HG02938 (cell line): Measurements from ENCODE around the gene PARD6G.
"Not testable (repeated sequence)": the region's sequence is repeated elsewhere in the genome, so short reads cannot be mapped to it uniquely, and the experiment has no call there.

Experiments
- ATAC-seq: cut with Tn5 transposase; IDR thresholded peaks from one replicate; pipeline ENCODE4 v1.9.1; 2021; ENCODE audit warnings: mild to moderate bottlenecking, moderate library complexity; ENCODE audit not compliant: unreplicated experiment

Gene PARD6G, protein sequence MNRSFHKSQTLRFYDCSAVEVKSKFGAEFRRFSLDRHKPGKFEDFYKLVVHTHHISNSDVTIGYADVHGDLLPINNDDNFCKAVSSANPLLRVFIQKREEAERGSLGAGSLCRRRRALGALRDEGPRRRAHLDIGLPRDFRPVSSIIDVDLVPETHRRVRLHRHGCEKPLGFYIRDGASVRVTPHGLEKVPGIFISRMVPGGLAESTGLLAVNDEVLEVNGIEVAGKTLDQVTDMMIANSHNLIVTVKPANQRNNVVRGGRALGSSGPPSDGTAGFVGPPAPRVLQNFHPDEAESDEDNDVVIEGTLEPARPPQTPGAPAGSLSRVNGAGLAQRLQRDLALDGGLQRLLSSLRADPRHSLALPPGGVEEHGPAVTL

DNA sequence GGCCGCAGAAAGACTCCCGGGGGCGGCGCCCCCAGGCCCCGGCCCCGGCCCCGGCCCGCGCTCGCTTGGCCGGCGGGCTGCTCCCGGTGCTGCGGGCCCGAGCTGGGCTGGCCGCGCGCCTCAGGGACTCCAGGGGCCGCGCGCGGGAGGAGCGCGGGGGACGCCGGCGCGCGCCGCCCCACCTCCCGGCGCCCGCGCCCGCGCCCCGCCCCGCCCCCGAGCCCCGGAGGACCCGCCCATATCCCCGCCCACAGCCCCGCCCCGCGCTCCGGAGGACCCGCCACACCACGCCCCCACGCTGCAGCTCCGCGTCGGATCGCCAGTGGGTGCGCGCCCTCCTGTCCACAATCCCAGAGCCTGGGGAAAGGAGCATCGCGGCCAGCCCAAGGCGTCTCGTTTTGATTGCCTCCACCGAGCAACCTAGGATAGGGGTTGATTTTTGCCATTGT lies at the start of gene PARD6G:
TSS of gene PARD6G (minus strand) at position 122 of the 449 bp plus-strand sequence. CDS start 166 bp downstream, outside the sequence.
- ATAC-seq, result peak; percentile 51

DNA sequence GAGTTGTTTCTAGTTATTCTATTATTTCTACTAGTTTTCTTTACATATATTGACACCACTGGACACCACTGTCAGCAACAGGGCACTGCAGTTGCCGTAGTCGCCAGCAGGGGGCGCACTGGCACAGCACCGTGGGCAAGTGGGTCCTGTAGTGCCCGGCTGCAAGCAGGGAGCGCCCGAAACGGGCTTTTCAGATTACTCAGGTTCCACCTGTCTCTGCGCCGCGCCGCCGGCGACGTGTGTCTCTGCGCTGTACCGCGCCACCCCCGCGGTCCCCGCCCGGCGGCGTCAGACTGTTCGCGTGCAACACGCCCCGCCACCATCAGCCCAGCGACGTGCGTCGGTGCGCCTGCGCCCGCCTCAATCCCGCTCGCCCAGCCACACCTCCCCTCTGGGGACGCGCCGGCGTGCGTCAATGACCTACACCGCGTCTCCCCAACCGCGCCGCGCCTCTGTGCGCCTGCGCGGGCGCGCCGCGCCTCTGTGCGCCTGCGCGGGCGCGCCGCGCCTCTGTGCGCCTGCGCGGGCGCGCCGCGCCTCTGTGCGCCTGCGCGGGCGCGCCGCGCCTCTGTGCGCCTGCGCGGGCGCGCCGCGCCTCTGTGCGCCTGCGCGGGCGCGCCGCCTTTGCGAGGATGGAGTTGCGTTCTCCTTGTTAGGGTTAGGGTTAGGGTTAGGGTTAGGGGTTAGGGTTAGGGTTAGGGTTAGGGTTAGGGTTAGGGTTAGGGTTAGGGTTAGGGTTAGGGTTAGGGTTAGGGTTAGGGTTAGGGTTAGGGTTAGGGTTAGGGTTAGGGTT lies 15.1 kb upstream of the PARD6G start:
- ATAC-seq, result not testable (repeated sequence)

DNA sequence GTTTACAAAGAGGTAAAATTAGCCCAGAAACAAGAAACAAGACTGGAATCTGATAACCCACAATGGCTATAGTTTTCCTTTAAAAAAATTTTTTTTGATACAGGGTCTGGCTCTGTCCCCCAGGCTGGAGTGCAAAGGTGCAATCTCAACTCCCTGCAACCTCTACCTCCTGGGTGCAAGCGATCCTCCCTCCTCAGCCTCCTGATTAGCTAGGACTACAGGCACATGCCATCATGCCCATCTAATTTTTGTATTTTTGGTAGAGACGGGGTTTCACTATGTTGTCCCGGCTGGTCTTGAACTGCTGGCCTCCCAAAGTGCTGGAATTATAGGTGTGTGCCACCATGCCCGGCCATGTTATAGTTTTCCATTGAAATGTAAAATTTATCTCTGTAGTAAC lies 12.3 kb upstream of the PARD6G start:
- no peak for ATAC-seq

DNA sequence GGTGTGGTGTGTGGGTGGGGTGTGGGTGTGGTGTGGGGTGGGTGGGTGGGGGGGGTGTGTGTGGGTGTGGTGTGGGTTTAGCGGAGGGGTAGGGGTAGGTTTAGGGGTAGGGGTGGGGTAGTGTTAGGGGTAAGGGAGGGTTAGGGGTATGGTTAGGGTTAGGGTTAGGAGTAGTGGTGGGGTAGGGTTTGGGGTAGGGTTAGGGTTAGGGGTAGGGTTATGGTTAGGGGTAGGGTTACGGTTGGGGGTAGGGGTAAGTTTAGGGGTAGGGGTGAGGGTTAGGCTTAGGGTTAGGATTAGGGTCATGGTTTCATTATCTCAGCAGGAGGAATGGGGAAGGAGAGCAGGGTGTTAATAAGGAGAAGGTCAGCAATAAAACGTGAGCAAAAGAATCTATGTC lies 11.3 kb upstream of the PARD6G start:
- no peak for ATAC-seq

DNA sequence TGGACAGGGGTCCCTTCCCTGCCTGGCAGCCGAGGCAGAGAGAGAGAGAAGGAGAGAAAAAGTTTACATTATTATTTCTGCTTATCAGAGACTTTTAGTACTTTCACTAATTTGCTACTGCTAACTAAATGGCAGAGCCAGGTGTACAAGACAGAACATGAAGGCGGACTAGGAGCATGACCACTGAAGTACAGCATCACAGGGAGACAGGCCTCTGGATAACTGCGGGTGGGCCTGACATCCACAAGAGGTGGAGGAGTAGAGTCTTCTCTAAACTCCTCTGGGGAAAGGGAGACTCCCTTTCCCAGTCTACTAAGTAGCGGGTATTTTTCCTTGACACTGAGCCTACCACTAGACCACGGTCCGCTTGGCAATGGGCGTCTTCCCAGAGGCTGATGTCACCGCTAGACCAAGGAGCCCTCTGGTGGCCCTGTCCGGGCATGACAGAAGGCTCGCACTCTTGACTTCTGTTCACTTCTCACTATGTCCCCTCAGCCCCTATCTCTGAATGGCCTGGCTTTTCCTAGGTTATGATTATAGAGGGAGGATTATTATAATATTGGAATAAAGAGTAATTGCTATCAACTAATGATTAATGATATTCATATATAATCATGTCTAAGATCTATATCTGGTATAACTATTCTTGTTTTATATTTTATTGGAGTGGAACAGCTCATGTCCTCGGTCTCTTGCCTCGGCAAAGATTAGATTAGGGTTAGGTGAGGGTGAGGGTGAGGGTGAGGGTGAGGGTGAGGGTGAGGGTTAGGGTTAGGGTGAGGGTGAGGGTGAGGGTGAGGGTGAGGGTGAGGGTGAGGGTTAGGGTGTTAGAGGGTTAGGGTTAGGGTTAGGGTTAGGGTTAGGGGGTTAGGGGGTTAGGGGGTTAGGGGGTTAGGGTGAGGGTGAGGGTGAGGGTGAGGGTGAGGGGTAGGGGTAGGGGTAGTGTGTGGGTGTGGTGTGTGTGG lies 10.5 kb upstream of the PARD6G start:
- not testable (repeated sequence) for ATAC-seq

DNA sequence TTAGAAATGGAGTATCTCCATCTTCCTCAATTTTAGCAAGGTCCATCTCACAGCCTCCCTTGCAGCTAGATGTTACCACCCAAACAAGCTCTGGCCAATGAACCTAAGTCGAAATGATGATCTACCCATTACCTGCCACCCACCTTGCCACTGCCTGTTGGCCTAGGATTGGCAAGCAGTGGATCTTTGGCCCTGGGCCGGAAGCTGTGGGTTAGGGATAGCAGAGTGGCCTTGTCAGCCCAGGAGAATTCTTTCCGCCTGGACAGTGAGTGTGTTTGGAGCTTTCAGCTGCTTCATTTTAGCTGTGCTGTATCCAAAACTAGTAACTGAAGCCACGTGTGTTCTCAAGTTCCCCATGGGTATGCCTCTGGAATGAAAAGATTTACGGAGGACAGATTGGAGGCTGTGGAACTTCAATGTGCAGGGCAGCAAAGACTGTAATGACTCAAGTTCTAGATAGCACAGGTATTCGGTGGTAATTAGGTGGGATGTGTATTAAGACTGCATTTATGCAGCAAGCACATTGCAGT lies 7.7 kb upstream of the PARD6G start:
- no peak for ATAC-seq

DNA sequence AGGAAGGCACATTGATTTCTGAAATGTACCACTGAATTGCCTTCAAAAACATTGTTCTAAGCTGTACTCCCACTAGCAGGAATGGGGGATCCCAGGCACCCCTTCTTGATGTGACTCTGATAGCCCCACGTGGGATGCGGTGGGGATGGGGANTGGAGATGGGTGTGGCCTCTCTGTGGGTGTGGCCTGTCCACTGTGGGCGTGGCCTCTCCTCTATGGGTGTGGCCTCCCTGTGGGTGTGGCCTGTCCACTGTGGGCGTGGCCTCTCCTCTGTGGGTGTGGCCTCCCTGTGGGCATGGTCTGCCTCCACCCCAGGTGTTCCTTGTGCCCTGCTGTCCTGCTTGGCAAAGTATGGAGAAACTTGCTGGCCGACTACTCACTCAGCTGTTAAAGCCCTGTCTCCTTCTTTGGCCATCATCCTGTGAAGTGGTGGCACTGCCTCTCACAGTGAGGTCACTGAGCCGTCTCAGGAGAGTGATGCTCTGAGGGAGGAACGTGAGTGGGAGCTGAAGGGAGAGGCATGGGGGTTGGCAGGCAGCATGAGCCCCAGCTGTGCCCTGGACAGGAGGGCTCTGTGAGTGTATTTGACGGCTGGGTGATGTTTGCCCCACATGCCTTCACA lies 6.7 kb upstream of the PARD6G start:
- ATAC-seq, result no peak

DNA sequence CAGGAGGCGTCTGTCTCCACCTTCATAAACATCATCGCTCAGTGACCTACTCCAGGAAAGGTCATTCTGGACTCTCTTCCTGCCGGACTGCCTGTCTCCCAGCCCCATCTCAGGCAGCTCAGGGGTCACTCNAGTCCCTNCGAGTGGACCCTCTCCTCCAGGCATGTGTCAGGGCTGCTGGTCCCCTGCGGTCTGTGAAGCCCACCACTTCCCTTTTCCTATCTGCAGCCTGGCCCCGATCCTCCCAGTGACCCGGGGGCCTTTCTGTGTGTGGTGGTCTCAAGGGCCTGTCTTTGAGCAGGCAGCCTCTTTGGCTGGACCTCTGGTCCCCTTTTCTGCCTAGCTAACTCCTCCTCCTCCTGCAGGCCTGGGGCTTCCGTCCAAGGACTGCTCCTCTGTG lies 5.9 kb upstream of the PARD6G start:
- no peak for ATAC-seq

DNA sequence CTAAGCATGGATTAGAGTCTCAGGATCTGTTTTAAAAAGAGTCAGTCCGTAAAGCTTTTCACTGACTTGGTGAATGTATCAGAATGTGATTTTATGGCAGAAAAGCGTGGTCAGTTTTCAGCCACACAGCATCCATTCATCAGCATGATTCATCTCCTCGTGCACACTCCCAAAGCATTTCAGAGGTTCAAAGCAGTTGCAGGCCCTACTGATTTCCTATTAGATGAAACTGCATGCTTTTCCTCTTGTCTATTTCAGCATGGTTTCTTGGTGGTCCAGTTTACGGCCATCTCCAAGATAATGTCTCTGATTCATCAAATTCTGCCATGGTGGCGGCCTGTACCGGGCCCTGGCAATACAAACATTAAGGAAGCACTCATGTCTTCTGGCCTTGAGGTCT lies 4.8 kb upstream of the PARD6G start:
- no peak for ATAC-seq

DNA sequence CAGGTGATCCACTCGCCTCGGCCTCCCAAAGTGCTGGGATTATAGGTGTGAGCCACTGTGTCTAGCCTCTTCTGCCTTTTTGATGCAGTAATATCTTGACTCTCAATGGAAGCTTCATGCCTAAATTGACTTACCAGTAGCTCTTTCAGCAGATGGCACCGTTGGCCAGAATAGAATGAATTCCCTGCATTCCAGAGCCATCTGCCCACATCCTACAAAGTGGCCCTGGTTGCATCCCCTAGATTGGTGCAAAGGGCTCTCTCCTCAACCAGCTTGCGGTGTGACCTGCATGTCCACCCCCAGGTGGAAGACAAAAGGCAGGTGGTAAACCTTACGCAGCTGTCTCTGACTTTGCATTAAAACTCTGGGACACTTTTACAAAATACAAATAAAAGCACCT lies 4.4 kb upstream of the PARD6G start:
- no peak for ATAC-seq

DNA sequence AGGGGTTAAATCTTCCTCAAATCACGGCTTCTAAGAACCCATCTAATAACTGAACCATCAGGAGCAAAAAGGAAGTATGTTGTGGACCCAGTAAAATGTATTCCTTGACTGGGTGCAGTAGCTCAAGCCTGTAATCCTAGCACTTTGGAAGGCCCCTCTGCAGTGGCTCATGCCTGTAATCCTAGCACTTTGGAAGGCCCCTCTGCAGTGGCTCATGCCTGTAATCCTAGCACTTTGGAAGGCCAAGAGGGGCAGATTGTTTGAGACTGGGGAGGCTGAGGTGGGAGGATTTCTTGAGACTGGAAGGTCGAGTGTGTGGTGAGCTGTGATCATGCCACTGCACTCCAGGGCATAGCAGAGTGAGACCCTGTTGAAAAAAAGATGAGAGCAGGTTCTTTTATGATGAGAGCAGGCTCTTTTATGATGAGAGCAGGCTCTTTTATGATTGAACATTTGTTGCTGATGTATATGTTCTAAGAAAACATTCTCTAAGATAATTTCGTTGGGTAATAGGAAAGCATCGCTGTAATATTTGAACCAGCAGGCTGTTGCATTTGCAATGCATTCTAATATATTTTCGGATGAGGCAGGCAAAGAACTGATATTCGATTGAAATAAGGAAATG lies 3.5 kb upstream of the PARD6G start:
- ATAC-seq, result no peak

DNA sequence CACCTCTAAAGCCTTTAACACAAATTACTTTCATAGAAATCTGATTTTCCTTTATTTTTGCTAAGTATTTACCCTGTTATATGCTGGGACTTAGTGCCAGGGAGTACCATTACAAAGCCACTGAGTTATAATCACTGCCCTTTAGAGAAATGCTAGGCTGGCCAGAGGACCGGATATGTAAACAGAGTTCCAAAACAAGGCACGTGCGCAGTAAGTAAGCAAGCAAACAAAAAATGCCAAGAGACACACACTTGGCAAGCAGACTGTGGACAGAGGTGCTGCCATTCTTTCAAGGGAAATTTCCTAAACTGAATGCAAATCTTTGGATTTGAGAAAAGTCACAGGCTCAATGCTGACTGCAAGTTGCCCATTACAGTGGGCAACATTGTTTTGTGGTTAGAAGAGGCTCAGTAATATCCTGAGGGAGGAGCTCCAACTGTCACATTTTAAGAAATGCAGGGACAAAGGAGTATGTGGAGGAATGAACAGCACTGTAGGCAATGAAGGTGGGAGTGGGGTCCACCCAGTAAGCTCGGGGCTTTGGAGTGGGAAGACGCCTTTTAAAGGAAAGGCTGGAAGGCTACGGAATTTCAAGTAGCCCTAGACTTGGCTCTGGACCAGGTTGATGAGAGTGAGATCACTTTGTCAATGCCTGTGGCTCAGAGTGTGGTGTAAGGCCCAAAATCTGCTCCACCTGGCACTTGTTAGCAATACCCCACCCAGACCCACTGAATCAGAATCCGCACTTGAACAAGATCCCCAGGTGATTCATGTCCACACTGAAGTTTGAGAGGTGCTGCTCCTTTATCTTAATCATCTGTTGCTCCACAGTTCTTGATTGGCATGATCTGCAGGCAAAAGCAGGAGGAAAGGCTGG lies 2.1 kb upstream of the PARD6G start:
- no peak for ATAC-seq

DNA sequence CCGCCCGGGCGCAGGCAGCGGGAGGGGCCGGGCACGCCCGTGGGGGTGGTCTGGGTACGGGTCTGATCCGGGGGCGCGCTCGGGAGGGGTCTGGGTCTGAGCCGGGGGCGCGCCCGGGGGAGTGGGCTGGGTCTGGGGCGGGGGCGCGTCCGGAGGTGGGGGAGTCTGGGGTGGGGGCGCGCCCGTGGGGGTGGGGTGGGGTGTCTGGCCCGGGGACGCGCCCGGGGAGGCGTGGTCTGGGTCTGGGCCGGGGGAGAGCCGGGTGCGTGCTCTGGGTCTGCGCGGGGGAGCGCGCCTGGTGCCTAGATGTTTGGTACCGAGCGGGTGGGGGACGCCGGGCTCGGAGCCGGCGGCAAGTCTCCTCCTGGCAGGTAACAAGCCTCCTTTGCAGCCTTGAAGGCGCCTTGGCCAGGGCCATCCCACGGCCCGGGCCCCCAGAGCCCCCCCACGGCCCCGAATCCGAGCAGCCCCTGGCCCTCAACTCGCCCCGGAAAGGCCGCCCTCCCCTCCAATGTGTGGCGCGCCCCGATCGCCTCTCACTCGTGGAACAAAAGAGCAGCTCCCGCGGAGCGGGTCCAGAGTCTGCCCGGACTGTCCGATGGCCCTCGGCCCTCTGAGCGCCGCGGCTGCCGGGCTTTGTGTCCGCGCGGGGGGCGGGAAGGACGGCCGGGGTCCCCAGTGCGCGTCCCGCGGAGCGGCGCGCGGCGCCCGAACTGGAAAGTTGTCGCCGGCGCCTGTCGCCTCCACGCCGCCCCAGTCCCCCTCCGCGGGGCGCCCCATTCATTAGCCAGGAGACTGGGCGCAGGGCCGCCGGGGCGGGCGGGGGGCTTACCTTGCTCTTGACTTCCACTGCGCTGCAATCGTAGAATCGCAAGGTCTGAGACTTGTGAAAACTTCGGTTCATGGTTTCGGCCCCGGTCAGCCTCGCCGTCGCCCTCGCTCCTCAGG lies 595 bp downstream of the PARD6G start:
- peak; percentile 31 for ATAC-seq

DNA sequence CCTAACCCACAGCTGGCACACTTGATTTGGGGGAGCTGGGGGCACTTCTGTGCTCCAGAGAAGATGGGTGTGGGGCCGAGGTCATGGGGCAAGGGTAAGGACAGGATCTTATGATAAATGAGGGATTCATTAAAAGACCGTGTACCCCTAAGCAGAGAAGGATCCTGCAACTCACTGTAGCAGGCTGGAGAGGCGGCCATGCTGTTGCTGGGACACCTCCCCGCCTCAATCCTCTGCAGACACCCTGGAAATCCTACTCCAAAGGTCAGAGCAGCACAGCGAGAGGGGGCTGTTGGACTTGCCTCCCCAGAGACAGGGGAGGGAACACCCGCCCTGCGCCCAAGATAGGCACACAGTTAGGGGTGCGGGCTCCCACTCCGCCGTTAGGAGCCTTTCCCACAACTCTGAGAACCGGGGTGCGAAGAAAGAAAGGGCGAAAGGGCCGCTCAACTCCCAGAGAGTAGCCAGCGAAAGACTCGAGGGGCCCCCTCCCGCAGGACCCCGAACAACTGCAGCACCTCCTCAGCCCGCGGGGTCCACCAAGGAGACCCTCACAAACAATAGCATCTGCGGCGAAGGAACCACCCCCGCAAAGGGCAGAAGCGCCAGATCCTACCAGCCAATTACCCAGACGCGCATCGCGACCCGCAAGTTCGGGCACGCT lies 1.4 kb downstream of the PARD6G start:
- no peak for ATAC-seq

DNA sequence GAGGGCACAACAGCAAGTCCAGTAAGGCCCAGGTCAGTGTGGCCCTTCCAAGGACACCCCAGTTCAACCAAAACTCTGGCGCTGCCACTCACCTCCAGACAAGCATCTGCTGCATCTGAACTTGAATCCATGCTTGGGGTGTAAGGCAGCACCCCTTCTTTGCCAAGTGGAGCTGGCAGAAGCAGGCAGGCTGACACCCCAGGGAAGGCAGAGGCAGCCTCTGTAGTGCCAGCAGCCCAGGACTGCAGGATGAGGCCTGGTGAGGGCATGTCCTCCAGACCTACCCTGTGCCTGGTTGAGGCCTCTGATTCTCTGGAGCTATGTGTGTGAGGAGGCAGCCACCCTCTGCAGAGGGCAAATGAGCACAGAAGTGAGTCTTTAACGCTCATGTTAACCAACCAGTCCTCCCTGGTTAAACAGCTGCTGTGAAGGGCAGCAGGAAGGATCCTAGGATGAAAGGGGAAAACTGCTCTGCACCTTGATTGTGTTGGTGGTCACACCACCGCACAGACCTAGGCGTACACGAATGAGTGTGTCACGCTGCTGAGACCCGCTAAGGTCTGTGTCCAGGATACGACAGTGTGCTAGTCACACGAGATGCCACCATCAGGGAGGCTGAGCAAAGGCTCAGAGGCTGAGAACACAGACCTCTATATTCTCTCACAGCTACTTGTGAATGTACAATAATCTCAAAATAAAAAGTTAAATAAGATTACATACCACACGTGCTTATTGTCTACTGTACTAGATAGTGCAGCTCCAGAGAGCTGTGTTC lies 2.2 kb downstream of the PARD6G start:
- ATAC-seq, result no peak

DNA sequence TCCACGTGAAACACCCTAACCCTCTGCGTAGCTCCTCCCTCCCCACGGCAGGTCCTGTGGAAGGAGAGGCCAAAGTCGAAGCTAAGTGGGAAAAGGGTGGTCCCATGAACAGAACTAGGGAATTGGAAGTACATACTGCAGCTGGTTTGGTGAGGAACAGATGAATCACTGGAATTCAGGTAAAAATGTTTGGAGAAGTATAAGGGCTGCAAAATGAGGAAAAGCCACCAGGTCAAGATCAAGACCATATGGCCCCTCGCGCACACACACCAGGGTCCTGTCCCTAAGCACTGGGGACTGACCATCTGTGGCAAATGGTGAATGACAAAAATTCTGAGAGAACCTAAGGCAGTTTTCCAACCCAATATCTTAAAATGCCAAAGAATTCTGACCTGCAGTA lies 3.1 kb downstream of the PARD6G start:
- no peak for ATAC-seq
